Measurements from ENCODE around the gene UGT1A6.

GRCh38 chr2:233690444-233690843, 2.2 kb upstream of the UGT1A6 start:
- no peak for TF ChIP-seq EZH2 (IDR thresholded peaks at IDR 0.05; ENCODE audit: insufficient read depth, poor library complexity, severe bottlenecking)
- TF ChIP-seq EZH2phosphoT487 (IDR thresholded peaks at IDR 0.05; ENCODE audit: insufficient read depth, low read depth): no peak

Data from GM23248 (cell line).